ENCODE data around the gene GLDN.

DNA sequence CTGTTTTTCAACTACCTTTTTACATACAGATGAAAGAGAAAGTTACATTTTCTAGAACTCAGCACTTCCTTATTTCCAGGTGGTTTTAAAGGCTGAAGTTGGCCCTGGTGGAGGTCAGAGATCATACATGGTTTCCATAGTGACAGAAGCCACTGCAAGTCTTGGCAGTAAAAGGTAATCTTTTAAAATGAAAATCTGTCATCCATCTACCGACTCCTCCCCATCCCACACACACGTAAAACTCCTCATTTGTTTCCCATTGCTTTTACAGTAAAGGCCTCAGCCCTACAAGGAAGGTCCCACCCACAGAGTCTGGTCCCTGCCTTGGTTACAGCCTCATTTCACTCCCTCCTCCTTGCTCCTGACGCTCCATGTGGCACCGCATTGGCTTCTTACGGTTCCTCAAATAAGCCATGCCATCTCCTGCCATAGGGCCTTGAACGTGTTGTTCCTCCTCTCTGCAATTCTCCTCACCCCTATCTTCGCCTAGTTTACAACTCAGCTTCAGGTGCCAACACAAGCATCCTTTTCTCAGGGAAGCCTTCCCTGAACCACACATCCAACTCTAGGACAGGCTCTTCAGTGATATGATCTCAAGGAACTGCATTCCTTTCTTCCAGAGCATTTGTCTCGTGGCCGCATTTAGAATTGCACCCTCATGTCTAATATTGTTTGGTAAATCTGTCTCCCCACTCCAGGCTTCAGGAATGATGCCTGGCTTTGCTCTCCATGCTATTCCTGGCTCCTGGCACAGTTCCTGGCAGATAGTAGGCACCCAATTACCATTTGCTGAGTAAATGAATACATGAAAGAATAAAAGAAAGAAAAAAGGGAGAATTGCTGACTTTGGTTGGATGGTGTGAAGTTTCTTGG, 5.7 kb upstream of the GLDN start:
- no peak for TF ChIP-seq CTCF (IDR thresholded peaks at IDR 0.05)
- no peak for TF ChIP-seq POLR2A (IDR thresholded peaks at IDR 0.05)
- TF ChIP-seq EP300 (IDR thresholded peaks at IDR 0.05): no peak

All from tibial nerve (tissue), 4 donors.